Right forelimb (tissue), 1 donor: ENCODE measurements around the gene KRTAP10-11.
"Not testable (repeated sequence)": the region's sequence is repeated elsewhere in the genome, so short reads cannot be mapped to it uniquely, and the experiment has no call there.

Source experiments
- DNase-seq: peaks from one replicate; pipeline ENCODE4 v3.0.0-alpha.2; 2018

KRTAP10-11 gene

DNA sequence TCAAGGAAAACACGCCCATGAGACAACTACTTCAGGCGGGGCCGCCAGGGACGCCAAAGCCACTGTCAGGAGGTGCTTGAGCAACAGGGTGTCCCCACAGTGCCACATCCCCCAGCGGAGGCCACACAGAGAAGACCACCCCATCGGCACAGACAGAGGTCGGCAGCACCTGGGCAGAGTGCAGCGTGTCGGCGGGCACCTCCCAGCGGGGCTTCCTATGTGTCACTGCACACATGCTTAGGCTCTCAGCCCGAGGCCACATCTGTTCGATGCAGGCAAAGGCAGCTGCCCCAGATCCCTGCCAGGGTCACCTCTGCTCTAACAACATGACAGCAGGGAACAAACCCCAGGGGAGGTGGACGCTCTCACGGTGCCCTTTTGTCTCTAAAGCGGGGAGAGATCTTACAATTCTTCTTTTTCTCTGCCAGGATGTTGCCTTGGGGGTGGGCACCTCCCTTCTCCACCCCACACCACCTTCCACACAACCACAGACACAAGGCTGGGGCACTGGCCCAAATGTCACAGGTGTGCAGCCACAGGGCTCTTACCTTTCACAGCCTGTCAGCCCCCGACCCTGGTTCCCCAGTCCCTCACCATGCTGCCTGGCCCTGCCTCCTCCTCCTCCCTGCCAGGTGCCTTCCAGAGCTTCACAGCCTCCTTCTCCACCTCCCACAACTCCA, 30.2 kb upstream of the KRTAP10-11 start:
- DNase-seq, result no peak

DNA sequence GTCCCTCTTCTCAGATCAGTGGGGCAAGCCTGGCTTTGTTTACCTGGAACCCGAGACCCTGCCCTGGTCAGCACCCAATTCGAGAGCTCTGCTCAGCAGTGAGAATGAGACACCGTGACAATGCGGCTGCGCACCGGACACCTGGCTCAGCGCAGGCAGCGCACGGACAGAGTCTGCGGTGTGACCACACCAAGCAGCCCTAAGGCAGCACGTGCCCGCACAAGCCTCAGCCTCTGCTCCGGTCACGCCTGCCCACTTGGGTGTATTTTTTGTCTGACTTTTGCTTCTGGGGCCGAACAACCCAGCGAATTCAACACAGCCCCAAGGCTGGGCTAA, 29.7 kb upstream of the KRTAP10-11 start:
- DNase-seq, result no peak

DNA sequence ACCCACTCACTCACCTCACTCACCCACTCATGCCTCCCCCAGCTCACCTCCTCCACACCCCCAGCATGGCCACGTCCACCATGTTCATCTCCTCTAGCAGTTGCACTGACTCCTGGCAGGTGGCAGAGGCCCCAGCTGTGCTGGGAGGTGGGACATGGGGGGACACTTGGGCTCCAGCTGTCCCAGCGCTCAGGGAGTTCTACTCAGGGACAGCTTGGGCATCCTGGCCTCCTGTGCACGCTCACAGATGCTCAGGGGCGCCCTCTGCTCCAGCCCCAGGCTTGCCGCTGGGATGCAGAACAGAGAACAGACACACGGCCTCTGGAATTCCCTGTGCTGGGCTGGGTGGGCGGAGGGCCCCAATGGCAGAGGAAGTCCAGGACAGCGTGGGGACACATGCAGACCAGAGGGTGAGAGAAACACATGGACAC, 29.1 kb upstream of the KRTAP10-11 start:
- no peak for DNase-seq

DNA sequence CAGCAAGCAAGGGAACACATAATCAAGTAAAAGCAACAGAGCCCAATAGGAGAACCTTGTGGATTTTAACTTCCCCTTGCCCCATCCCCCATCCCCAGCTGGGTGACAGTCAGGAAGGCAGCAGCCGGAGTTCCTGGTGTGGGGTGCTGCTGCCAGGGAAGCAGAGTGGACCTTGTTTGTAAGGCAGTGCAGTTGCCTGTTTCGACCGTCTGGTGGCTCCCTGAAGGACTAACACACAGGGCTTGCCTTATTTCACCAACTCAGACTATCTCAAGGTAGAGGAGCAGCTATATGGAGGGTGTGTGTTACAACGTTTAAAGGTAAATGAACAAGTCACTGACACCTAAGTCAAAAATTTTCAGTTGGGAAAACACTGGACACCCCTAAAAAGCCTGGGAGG, 27.7 kb upstream of the KRTAP10-11 start:
- no peak for DNase-seq

DNA sequence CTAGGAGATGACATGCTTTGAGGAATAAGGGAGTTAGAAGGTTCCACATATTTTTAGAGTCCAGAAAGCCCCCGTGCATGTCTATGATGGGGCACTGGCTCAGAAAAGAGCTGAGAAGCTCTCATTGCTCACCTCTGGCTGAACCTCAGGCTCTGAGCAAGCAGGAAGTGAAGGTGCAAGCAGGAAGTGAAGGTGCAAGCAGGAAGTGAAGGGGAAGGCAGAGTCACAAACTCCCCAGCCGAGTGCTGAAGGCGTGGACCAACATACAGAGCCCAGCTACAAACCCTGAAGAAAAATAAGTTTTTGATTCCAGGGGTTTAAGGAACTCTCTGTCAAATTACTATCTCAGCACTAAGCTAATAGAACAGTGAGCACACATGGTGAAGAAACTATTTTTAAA, 27.3 kb upstream of the KRTAP10-11 start:
- DNase-seq, result no peak

DNA sequence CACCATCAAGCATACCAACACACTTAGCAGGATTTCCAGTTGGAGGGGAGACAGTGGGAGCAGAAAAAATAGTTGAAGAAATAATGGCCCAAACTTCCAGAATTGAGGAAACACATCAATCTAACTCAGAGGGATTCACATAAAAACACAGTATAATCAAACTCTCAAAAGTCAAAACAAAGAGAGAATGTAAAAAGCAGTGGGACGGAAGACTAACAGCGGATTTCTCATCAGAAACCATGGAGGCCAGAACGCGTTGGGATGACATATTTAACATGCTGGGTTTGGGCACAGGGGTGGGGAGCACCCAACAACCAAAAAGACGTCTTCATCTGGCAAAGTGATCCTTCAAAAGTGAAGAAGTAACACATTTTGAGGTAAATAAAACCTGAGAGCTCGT, 26.3 kb upstream of the KRTAP10-11 start:
- no peak for DNase-seq

DNA sequence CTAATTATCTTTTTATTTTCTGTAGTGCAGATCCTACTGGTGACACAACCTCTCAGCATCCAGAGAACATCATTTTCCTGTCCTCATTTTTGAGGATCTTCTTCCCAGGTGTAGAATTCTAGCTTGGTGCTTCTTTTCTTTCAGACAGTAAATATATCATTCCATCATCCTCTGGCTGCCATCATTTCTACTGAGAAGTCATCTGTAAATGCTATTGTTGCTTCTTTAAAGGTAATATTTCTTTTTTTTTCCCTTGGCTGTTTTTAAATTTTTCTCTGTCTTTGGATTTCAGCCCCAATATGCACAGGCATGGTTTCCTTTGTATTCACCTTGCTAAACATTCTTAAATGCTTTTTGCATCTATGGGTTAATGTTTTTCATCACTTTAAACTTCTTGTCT, 22.6 kb upstream of the KRTAP10-11 start:
- no peak for DNase-seq

DNA sequence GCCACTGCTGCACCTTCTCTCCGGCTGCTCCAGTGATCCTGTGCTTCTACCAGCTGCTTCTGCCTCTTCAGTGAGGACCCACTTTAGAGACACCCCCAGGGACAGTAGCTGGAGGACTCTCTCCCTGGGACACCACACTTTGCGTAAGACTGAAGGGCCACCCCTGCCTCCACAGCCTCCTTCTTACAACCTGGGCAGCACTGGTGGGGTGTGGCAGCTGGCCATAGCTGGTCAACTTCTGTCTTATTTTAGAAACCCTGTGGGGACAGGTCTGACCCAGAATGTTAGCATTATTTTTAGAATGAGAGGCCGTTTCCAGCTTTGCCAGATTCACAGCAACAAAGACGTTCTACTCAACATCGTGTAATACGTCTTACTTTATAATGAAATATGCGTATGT, 20.5 kb upstream of the KRTAP10-11 start:
- DNase-seq, result no peak

DNA sequence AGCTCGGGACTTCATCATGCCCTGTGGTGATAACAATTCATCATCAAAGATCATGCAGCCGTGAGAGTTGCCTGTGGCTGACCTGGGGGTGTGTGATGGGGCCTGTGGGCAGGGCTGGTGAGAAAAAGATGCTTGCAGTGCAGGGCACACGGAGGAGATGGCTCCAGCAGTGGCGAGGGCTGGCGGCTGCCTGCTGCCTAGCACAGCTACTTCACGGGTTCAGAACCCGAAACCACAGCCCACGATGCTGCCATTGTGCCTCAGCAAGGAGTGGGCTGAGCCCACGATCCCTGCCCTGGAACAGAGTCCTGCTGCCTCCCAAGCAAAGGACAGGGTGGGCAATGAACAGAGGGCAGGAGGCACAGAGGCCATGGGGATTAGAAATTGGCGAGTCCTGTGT, 20.0 kb upstream of the KRTAP10-11 start:
- DNase-seq, result no peak

DNA sequence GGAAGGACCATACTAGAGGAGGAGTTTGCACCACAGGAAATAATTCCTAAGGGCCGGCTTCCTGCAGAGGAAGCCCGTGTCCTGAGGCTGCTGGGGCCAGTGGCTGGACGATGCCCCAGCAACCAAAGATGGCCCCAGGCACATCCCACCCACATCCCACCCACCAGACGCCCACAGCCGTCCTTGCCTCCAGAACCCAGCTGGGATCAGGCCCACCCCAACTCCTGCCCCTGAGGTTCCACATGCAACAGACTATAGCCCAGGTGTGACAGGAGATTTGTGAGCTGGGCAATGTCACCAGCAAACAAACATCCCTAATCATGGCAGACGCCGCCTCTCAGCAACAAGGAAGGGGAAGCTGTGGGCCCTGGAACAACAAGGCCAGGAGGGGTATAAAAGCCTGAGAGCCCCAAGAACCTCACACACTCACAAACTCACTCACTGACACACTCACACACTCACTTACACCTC, 19.5 kb upstream of the KRTAP10-11 start, which contains the start of gene KRTAP10-9:
Gene KRTAP10-9, plus strand, starts transcription at position 421 of the 471 bp plus-strand sequence. CDS start 79 bp downstream, outside the sequence.
- no peak for DNase-seq

DNA sequence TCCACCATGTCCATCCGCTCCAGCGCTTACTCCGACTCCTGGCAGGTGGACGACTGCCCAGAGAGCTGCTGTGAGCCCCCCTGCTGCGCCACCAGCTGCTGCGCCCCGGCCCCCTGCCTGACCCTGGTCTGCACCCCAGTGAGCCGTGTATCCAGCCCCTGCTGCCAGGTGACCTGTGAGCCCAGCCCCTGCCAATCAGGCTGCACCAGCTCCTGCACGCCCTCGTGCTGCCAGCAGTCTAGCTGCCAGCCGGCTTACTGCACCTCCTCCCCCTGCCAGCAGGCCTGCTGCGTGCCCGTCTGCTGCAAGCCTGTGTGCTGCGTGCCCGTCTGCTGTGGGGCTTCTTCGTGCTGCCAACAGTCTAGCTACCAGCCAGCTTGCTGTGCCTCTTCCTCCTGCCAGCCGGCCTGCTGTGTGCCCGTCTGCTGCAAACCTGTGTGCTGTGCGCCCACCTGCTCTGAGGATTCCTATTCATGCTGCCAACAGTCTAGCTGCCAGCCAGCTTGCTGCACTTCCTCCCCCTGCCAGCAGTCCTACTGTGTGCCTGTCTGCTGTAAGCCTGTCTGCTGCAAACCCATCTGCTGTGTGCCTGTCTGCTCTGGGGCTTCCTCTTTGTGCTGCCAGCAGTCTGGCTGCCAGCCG, 18.9 kb upstream of the KRTAP10-11 start:
- not testable (repeated sequence) for DNase-seq

DNA sequence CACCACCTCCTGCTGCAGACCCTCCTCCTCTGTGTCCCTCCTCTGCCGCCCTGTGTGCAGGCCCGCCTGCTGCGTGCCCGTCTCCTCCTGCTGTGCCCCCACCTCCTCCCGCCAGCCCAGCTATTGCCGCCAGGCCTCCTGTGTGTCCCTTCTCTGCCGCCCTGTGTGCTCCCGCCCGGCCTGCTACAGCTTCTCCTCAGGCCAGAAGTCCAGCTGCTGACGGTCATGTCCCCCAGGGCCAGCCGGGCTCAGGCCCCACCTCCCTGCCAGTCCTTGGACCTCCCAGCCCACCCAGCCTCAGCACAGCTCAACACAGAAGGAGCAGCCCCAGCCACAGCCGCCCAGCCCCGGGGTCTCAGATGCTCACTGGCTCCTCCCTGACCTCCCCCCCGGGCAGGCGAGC, 18.4 kb upstream of the KRTAP10-11 start:
- DNase-seq, result not testable (repeated sequence)

DNA sequence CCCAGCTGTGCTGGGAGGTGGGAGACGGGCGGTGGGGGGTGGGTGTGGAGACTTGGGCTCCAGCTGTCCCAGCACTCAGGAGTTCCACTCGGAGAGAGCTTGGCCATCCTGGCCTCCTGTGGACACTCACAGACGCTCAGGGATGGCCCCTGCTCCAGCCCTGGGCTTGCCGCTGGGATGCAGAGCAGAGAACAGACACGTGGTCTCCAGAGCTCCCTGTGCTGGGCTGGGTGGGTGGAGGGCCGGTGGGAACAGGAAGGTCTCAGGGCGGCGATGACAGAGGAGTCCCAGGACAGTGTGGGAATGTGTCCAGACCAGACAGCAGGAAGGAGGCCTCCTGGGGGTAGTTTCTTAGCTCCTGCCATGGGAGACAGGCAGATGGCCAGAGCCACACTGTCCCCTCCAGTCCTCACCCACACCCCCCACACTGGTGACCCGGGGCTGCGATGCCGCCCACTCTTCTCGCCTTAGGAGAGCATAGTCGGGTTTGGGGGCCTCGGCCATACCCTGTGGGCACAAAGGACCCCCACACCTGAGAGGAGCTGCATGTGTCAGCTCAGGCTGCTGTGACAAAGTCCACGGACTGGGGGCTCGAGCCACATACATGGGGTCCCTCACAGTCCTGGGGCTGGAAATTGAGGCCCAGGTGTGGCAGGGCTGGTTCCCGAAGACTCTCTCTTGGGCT, 17.4 kb upstream of the KRTAP10-11 start:
- DNase-seq, result no peak

DNA sequence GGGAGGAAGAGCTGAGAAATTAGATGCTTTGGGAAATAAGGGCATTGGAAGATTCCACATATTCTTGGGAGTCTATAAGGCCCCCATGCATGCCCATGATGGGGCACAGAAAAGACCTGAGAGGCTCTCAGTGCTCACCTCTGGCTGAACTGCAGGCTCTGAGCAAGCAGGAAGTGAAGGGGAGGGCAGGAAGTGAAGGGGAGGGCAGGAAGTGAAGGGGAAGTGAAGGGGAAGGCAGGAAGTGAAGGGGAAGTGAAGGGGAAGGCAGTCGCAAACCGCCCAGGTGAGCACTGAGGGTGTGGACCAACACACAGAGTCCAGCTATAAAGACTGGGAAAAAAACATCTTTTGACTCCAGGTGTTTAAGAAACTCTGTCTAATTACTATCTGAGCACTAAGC, 15.8 kb upstream of the KRTAP10-11 start:
- DNase-seq, result no peak

DNA sequence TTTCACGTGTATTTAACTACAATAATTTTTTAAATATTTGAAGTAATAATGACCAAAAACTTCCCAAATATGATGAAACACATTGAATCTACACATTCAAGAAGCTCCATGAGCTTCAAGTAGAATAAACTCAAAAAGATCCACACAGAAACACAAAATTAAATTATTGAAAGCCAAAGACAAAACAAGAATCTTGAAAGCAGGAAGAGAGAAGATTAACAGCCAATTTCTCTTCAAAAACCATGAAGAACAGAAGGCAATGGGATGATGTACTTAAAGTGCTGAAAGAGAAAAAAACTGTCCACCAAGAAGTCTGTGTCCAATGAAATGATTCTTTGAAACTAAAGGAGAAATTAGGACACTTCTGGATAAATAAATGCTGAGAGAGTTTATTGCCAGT, 14.1 kb upstream of the KRTAP10-11 start:
- DNase-seq, result no peak

DNA sequence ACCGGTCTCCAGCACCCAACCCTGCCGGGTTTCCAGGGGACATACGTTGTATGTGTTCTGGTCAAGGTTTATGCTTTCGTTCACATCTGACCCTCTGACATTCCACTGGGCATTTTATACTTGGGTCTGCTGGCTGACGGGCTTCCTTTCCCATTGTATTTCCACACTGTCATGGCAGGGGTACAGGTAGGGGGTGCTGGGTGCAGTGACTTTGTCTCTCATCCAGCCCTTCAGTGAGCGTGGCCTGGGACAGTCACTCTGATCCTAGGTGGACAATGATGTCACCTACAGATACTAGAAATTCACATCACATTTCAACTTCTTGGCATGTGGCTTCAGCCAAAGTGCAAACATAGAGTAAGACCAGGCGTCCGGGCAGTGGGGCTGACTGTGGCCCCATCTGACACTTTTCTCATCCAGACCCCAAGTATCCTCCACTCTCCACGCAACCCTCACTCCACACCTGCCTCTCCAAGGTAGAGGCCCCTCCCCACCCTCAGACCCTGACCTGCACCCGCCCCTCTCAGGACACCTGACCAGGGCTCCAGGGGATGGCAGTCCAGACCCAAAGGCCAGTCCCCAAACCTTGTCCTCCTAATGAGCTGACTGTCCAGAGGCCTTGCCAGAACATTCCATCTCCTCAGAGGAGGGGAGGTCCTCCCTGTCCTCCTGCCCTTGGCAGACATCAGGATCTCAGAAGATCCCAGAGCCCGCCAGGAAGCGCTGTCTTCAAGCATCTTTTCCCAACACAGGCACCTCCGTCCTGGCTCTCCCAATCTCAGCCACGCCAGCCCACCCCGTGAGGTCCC, 9.8 kb upstream of the KRTAP10-11 start:
- DNase-seq, result no peak

DNA sequence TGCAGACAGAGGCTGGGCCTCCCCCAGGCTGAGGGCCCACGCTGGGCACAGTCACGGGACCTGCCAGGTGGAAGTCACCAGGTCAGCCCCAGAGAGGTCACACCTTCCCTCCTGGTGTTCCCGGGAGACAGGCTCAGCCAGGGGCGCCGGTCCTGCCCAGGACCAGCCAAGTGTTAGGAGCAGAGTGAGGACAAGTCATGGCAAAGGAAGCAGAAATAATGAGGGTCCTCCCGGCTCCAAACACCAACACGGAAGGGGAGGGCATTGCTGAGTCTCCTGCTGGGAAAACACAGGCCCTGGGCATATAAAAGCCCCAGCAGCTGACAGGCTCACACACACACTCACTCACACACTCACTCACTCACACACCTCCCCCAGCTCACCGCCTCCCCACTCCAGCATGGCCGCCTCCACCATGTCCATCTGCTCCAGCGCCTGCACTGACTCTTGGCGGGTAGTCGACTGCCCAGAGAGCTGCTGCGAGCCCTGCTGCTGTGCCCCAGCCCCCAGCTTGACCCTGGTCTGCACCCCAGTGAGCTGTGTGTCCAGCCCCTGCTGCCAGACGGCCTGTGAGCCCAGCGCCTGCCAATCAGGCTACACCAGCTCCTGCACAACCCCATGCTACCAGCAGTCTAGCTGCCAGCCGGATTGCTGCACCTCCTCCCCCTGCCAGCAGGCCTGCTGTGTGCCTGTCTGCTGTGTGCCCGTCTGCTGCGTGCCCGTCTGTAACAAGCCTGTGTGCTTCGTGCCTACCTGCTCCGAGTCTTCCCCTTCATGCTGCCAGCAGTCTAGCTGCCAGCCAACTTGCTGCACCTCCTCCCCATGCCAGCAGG, 9.0 kb upstream of the KRTAP10-11 start, which contains the start of gene KRTAP10-10:
Gene KRTAP10-10, plus strand, starts transcription at position 339 of the 833 bp plus-strand sequence. Its CDS starts 62 bp downstream, at position 401.
- no peak for DNase-seq

DNA sequence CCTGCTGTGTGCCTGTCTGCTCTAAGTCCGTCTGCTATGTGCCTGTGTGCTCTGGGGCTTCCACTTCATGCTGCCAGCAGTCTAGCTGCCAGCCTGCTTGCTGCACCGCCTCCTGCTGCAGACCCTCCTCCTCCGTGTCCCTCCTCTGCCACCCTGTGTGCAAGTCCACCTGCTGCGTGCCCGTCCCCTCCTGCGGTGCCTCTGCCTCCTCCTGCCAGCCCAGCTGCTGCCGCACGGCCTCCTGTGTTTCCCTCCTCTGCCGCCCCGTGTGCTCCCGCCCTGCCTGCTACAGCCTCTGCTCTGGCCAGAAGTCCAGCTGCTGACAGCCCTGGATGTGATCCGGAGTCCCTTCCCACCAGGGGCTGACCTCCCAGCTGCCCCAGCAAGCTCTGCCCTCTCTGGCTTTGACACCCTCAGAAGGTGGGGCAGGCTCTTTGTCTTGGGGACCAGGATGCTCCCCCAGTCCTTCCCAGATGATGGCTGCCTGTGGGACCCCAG, 8.3 kb upstream of the KRTAP10-11 start:
- not testable (repeated sequence) for DNase-seq

DNA sequence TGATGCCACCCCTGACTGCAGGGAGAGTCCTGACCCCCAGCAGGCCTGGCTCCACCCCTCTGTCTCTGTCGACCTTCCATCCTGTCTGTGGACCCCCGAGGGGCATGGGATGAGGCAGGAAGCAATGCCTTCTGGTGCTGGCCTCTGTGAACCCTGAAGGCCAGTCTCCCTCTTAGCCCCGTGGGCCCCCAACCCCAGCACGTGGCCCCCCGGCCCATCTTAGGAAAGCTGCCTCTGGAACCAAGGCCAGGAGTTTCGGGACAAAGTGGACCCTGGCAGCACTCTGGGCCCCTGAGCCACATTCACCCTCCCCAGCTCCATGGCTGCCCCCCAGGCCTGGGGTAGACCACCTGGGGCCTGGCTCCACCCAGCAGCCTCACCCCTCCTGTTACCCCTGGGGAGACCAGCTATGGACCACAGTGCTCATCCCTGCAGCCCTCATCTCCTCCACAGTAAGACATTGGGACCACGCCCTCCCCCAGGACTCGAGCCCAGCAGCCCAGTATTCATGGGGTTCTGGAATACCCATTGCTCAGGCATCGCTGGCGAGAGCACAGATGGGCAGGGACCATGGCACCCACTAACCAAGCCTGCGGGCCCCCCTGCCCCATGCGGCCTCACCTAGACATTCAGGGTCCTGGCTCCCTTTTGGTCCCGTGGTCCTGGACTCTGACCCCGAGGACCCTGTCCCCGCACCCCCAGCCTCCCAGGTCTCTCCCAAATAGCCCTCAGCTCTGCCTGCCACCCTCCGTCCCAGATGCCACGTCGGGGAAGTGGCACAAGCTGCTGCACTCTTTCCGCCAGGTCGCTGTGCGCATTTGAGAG, 7.5 kb upstream of the KRTAP10-11 start:
- not testable (repeated sequence) for DNase-seq

DNA sequence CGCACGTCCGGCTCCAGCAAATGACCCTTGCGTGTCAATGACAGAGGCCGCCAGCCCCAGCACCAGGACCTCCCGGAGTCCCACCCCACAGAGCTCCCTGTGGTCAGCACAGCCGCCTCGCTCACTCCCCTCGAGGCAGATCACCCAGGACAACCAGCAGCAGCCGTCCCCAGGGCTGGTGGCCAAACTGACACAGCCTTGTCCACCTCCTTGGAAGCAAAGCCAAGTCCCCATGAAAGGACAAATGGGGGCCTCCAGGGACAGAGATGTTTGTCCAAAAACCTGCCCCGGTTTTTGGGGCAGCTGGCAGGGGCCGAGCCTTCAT, 6.9 kb upstream of the KRTAP10-11 start:
- no peak for DNase-seq

DNA sequence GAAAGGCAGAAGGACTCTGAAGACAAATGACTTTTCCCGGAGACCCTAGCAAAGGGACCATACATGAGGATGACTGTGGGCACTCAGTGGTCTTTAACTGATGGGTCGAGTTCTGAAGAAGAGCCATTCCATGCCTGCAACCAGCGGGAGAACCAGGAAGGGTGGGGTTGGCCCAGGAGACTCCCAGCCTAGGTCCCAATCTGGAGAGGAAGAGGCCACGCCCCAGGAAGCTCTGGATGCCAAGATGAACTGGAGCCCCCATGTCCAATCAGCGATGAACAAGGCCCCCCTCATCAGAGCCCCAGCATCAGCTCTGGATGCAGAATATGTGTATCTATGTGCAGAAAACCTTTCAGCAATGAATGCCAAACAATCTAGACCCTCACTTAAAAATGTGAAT, 5.5 kb upstream of the KRTAP10-11 start:
- DNase-seq, result no peak
